ENCODE results near the gene MIS18A. TPM values are rescaled to one million over a fixed set of nuclear protein-coding genes. Genes with fewer than 3 reads are reported as not detected.

Gene MIS18A
- polyA plus RNA-seq (2011; rRNA removed) (4.7 and 6.3 TPM in 2 replicates), polyA minus RNA-seq (2011; rRNA and poly(A)+ RNA removed) (0.70 and 0.83 TPM in 2 replicates)

GRCh38 chr21:32278518-32279376 is at the start of gene MIS18A:
MIS18A (minus strand) TSS chr21:32279049; CDS start chr21:32279014, 35 bp downstream.
- peak within 1 kb of the TSS; percentile 77 for H3K27ac ChIP-seq (ENCODE audit: low read depth, low read length)
- DNase-seq (ENCODE audit: low read depth, low spot score): peak; percentile 91
- ChIA-PET POLR2A (interaction anchor here (0.6 to 1.2 kb wide), 2 partner anchors 13 to 492 kb away, joined by 3 read pairs; partner anchors contain the start of gene PAXBP1), CTCF (interaction anchor here (0.6 to 1.6 kb wide), 4 partner anchors 14 to 921 kb away, joined by 3 to 10 read pairs (median 6); no protein-coding TSS in a partner anchor)
- no peaks in the 10 kb centered on the region for H3K9me3 ChIP-seq (ENCODE audit: control insufficient read depth, insufficient read depth, low read length)
- TF ChIP-seq, protein P1, sequence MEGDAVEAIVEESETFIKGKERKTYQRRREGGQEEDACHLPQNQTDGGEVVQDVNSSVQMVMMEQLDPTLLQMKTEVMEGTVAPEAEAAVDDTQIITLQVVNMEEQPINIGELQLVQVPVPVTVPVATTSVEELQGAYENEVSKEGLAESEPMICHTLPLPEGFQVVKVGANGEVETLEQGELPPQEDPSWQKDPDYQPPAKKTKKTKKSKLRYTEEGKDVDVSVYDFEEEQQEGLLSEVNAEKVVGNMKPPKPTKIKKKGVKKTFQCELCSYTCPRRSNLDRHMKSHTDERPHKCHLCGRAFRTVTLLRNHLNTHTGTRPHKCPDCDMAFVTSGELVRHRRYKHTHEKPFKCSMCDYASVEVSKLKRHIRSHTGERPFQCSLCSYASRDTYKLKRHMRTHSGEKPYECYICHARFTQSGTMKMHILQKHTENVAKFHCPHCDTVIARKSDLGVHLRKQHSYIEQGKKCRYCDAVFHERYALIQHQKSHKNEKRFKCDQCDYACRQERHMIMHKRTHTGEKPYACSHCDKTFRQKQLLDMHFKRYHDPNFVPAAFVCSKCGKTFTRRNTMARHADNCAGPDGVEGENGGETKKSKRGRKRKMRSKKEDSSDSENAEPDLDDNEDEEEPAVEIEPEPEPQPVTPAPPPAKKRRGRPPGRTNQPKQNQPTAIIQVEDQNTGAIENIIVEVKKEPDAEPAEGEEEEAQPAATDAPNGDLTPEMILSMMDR (IDR thresholded peaks at IDR 0.05; ENCODE audit: low read depth, low read length): no peak
- no peaks in the 10 kb centered on the region for H3K27me3 ChIP-seq (ENCODE audit: control insufficient read depth, insufficient read depth, low read length)
- peak within 1 kb of the TSS; percentile 94 for H3K4me3 ChIP-seq (ENCODE audit: low read depth, low read length)

GRCh38 chr21:32328595-32328994 is 49.7 kb upstream of the MIS18A start:
- H3K9me3 ChIP-seq (ENCODE audit: control insufficient read depth, insufficient read depth, low read length): no peaks in the 10 kb centered on the region
- DNase-seq (ENCODE audit: low read depth, low spot score): no peak
- peak overlapping the region; percentile 81 for H3K27ac ChIP-seq (ENCODE audit: low read depth, low read length)
- no peak overlapping the region for H3K4me3 ChIP-seq (ENCODE audit: low read depth, low read length)
- TF ChIP-seq, protein P1 (IDR thresholded peaks at IDR 0.05; ENCODE audit: low read depth, low read length): no peak
- POLR2A ChIA-PET: no interaction called here
- CTCF ChIA-PET: no interaction called here
- H3K27me3 ChIP-seq (ENCODE audit: control insufficient read depth, insufficient read depth, low read length): no peaks in the 10 kb centered on the region

DNA sequence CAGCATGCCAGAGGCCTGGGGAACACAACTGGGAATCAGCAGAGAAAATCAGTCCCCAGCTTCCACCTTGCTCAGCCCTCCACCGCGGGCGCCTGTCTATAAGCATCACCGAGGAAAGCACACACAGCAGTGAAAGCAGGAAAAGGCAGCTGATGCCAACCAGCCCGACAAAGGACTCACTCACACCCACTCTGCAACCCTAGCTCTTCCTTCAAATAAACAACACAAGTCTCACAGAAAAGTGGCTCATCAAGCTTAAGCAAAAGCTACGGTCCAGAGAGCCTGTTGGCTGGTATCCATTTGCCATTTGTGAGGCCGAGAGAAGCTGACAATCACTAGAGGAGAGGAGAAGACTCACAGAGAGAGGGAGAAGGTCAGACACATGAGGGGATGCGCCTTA is 46.9 kb upstream of the MIS18A start:
- ChIA-PET POLR2A (interaction anchor here (0.6 to 1.2 kb wide), 2 partner anchors 23 to 275 kb away, joined by 3 to 10 read pairs; no protein-coding TSS in a partner anchor), CTCF (no interaction called here)
- H3K9me3 ChIP-seq (ENCODE audit: control insufficient read depth, insufficient read depth, low read length): no peaks in the 10 kb centered on the region
- H3K27me3 ChIP-seq (ENCODE audit: control insufficient read depth, insufficient read depth, low read length): no peaks in the 10 kb centered on the region
- no peak overlapping the region for H3K27ac ChIP-seq (ENCODE audit: low read depth, low read length)
- DNase-seq (ENCODE audit: low read depth, low spot score): no peak
- no peak overlapping the region for H3K4me3 ChIP-seq (ENCODE audit: low read depth, low read length)
- TF ChIP-seq, protein P1 (IDR thresholded peaks at IDR 0.05; ENCODE audit: low read depth, low read length): no peak

DNA sequence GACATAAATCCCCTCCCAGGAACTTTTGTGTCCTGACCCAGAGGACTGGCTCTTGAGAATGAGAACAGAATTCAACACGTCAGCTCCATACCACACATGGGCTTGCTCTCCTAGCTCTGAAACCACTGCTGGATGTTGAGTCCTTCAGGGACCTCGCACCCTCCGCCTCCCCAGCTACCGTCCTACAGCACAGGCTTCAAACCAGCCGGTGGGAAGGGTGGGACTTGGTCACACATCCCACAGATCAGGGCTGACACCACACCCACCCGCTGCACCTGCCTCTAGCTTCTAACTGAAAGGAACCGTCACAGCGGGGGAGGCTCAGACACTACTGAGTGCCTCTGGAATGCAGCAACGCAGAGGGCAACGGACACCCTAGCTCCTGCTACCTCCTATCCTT is 43.8 kb upstream of the MIS18A start:
- CTCF ChIA-PET: no interaction called here

More for the DNA sequence above, 43.8 kb upstream of the MIS18A start:
- TF ChIP-seq, protein P1 (IDR thresholded peaks at IDR 0.05; ENCODE audit: low read depth, low read length): no peak
- Histone ChIP-seq H3K4me3 (ENCODE audit: low read depth, low read length) (no peak overlapping the region), H3K27me3 (ENCODE audit: control insufficient read depth, insufficient read depth, low read length) (no peaks in the 10 kb centered on the region), H3K9me3 (ENCODE audit: control insufficient read depth, insufficient read depth, low read length) (no peaks in the 10 kb centered on the region), H3K27ac (ENCODE audit: low read depth, low read length) (no peak overlapping the region)
- POLR2A ChIA-PET: no interaction called here
- DNase-seq (ENCODE audit: low read depth, low spot score): no peak
